ENCODE results near the gene CABP7. TPM values are rescaled to one million over a fixed set of nuclear protein-coding genes. Genes with fewer than 3 reads are reported as not detected.

Gene CABP7
- polyA plus RNA-seq, 1 of the 3 experiments (the other 2 are of a cell fraction) = 0.72 TPM

DNA sequence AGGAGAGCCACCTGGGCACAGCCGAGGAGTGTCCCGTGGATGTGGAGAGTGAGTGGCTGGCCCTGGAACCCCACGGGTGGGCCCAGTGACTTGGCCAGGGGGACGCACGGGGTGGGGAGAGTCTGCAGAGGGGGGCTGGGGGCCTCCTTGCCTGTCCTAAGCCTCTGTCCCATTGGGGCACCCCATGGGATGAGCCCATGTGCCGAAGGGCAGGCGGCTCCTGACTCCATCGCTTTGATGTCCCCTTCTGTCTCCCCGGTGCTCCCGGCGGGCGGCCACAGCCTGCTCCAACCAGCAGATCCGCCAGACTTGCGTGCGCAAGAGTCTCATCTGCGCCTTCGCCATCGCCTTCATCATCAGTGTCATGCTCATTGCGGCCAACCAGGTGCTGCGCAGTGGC, 9.4 kb downstream of the CABP7 start:
- H3K27ac ChIP-seq (ENCODE audit: low read depth in 2 of 2, low read length in 1 of 2) = no peak overlapping the region
- ChIA-PET CTCF (interaction anchor here (3.0 kb wide), 1 partner anchor 275 kb away, joined by 14 read pairs; no protein-coding TSS in a partner anchor), POLR2A (no interaction called here)
- no peak overlapping the region for H2AFZ ChIP-seq (ENCODE audit: low read depth)
- H3K4me1 ChIP-seq (ENCODE audit: control insufficient read depth in 1 of 2, insufficient read depth in 2 of 2, low read depth in 1 of 2, low read length in 1 of 2) = peaks cover 0 to 24% of the 10 kb centered on the region in 2 experiments; a peak in 1 of 4 replicates
- no peaks in the 10 kb centered on the region for H3K27me3 ChIP-seq (ENCODE audit: insufficient read depth)
- H3K36me3 ChIP-seq (replicated peaks in 1 of 2; ENCODE audit: control insufficient read depth in 1 of 2, insufficient read depth in 2 of 2, low read length in 1 of 2) = peaks cover 0 to 2% of the 10 kb centered on the region in 2 experiments
- no peaks in the 10 kb centered on the region for H3K9me3 ChIP-seq
- WGBS (ENCODE audit: low lambda C conversion rate) = 96% methylated on average over 17 of the region's 20 CpGs
- H3K9ac ChIP-seq = no peak overlapping the region
- H3F3A ChIP-seq (replicated peaks; ENCODE audit: insufficient read depth) = no peaks in the 10 kb centered on the region
- DNase-seq = no peak
- H3K4me2 ChIP-seq = no peak overlapping the region
- H4K20me1 ChIP-seq (ENCODE audit: insufficient read depth) = no peaks in the 10 kb centered on the region
- TF ChIP-seq, protein P1, sequence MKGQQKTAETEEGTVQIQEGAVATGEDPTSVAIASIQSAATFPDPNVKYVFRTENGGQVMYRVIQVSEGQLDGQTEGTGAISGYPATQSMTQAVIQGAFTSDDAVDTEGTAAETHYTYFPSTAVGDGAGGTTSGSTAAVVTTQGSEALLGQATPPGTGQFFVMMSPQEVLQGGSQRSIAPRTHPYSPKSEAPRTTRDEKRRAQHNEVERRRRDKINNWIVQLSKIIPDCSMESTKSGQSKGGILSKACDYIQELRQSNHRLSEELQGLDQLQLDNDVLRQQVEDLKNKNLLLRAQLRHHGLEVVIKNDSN (IDR thresholded peaks at IDR 0.05; ENCODE audit: borderline replicate concordance, low read depth) = no peak
- TF ChIP-seq, protein P2, sequence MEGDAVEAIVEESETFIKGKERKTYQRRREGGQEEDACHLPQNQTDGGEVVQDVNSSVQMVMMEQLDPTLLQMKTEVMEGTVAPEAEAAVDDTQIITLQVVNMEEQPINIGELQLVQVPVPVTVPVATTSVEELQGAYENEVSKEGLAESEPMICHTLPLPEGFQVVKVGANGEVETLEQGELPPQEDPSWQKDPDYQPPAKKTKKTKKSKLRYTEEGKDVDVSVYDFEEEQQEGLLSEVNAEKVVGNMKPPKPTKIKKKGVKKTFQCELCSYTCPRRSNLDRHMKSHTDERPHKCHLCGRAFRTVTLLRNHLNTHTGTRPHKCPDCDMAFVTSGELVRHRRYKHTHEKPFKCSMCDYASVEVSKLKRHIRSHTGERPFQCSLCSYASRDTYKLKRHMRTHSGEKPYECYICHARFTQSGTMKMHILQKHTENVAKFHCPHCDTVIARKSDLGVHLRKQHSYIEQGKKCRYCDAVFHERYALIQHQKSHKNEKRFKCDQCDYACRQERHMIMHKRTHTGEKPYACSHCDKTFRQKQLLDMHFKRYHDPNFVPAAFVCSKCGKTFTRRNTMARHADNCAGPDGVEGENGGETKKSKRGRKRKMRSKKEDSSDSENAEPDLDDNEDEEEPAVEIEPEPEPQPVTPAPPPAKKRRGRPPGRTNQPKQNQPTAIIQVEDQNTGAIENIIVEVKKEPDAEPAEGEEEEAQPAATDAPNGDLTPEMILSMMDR (IDR thresholded peaks at IDR 0.05) = no peak
- TF ChIP-seq MEF2A (IDR thresholded peaks at IDR 0.05; ENCODE audit: borderline replicate concordance, low read depth) (no peak), NRF1 (IDR thresholded peaks at IDR 0.05; ENCODE audit: low read depth, low read length) (no peak), GATA2 (CRISPR knock-in tag; IDR thresholded peaks at IDR 0.05) (no peak), RAD21 (IDR thresholded peaks at IDR 0.05; ENCODE audit: low read length) (no peak), TCF12 (IDR thresholded peaks at IDR 0.05) (no peak), FOXJ3 (CRISPR knock-in tag; IDR thresholded peaks at IDR 0.05) (no peak), EP300 (IDR thresholded peaks at IDR 0.05; ENCODE audit: borderline replicate concordance in 1 of 2, low read depth in 1 of 2, low read length in 1 of 2) (no peak), TAF1 (IDR thresholded peaks at IDR 0.05; ENCODE audit: borderline replicate concordance, low read depth, low read length) (no peak), RFX5 (IDR thresholded peaks at IDR 0.05; ENCODE audit: low read length) (no peak), FOXM1 (IDR thresholded peaks at IDR 0.05; ENCODE audit: low read depth) (no peak), ELF1 (IDR thresholded peaks at IDR 0.05) (no peak), GABPA (IDR thresholded peaks at IDR 0.05; ENCODE audit: low read depth) (no peak), RCOR1 (IDR thresholded peaks at IDR 0.05; ENCODE audit: low read length) (no peak), YY1 (IDR thresholded peaks at IDR 0.05; ENCODE audit: low read depth) (no peak)
- TF ChIP-seq, protein P3, sequence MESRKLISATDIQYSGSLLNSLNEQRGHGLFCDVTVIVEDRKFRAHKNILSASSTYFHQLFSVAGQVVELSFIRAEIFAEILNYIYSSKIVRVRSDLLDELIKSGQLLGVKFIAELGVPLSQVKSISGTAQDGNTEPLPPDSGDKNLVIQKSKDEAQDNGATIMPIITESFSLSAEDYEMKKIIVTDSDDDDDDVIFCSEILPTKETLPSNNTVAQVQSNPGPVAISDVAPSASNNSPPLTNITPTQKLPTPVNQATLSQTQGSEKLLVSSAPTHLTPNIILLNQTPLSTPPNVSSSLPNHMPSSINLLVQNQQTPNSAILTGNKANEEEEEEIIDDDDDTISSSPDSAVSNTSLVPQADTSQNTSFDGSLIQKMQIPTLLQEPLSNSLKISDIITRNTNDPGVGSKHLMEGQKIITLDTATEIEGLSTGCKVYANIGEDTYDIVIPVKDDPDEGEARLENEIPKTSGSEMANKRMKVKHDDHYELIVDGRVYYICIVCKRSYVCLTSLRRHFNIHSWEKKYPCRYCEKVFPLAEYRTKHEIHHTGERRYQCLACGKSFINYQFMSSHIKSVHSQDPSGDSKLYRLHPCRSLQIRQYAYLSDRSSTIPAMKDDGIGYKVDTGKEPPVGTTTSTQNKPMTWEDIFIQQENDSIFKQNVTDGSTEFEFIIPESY (IDR thresholded peaks at IDR 0.05; ENCODE audit: borderline replicate concordance, low read depth) = no peak
- TF ChIP-seq, protein P4, sequence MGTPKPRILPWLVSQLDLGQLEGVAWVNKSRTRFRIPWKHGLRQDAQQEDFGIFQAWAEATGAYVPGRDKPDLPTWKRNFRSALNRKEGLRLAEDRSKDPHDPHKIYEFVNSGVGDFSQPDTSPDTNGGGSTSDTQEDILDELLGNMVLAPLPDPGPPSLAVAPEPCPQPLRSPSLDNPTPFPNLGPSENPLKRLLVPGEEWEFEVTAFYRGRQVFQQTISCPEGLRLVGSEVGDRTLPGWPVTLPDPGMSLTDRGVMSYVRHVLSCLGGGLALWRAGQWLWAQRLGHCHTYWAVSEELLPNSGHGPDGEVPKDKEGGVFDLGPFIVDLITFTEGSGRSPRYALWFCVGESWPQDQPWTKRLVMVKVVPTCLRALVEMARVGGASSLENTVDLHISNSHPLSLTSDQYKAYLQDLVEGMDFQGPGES (IDR thresholded peaks at IDR 0.05; ENCODE audit: low read depth, low read length) = no peak
- TF ChIP-seq, protein P5, sequence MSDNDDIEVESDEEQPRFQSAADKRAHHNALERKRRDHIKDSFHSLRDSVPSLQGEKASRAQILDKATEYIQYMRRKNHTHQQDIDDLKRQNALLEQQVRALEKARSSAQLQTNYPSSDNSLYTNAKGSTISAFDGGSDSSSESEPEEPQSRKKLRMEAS (IDR thresholded peaks at IDR 0.05; ENCODE audit: low read depth) = no peak
- H3K79me2 ChIP-seq (ENCODE audit: insufficient read depth) = no peaks in the 10 kb centered on the region
- no peak overlapping the region for H3K4me3 ChIP-seq (ENCODE audit: low read depth in 2 of 2, low read length in 1 of 2)
- no peaks in the 10 kb centered on the region for H3K9me2 ChIP-seq
